Cardiac fibroblast (primary cell): ENCODE results near the gene CNBD2.
"Not testable (repeated sequence)": the region's sequence is repeated elsewhere in the genome, so short reads cannot be mapped to it uniquely, and the experiment has no call there.

Experiments
- DNase-seq, 2 donors: peaks; one replicate each; pipeline versions ENCODE4 v3.0.0 to v3.0.0-alpha.2; 2010; ENCODE audit warnings: low read depth in 2 of 2
- H3K4me3 ChIP-seq, 2 donors: replicated peaks in 1 of 2; 1 replicate in 1 of 2; 2 replicates in 1 of 2; pipeline ENCODE4 v1.5.1; 2011; ENCODE audit warnings: low read depth in 2 of 2, low read length in 2 of 2, mild to moderate bottlenecking in 2 of 2, moderate library complexity in 1 of 2
- TF ChIP-seq, protein P1 (sequence below): IDR thresholded peaks from one replicate; pipeline ENCODE4 v1.5.1; 2011; ENCODE audit warnings: low read depth, mild to moderate bottlenecking, low read length, inconsistent platforms

The CNBD2 gene

DNA sequence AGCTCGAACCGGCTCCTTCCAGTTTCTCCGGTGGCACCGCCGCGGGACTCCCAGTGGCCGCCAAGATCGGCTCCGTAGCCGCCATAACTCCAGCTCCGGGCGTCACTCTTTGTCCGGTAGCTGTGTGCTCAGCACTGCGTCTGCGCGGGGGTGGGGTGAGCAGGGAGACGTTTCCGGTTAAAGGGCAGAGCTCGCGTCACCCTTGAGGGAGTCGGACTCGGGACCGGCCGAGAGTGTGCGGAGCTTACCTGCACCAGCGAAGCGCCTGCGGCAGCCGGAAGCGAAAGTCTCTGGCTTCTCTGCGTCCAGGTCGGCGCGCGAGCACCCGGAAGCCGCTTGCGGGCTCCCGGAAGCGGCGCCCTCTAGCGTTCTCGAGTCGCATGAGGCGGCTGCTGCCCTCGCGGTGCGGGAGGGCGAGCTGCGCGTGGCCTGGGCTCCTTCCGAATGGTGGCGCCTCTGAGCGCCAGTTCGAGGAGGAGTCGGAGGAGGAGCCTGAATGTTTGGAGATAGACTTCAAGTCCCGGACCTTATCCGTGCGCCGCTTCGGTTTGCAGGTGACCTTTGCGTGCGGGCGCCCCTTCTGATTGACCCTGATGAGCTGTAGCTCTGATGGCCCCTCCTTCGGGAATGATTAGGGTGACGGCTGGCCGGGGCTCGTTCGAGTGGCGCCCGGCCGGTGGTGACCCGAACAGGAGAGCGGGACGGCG is 14.0 kb upstream of the CNBD2 start, which contains the start of gene SCAND1:
Gene SCAND1, minus strand, starts transcription at position 303 of the 707 bp plus-strand sequence. Its CDS starts 218 bp downstream, at position 85.
- TF ChIP-seq, protein P1, sequence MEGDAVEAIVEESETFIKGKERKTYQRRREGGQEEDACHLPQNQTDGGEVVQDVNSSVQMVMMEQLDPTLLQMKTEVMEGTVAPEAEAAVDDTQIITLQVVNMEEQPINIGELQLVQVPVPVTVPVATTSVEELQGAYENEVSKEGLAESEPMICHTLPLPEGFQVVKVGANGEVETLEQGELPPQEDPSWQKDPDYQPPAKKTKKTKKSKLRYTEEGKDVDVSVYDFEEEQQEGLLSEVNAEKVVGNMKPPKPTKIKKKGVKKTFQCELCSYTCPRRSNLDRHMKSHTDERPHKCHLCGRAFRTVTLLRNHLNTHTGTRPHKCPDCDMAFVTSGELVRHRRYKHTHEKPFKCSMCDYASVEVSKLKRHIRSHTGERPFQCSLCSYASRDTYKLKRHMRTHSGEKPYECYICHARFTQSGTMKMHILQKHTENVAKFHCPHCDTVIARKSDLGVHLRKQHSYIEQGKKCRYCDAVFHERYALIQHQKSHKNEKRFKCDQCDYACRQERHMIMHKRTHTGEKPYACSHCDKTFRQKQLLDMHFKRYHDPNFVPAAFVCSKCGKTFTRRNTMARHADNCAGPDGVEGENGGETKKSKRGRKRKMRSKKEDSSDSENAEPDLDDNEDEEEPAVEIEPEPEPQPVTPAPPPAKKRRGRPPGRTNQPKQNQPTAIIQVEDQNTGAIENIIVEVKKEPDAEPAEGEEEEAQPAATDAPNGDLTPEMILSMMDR, result peak; percentile 76
- DNase-seq, result peak; percentile 97 to 98
- peak within 1 kb of the TSS; percentile 90 to 99 for H3K4me3 ChIP-seq

DNA sequence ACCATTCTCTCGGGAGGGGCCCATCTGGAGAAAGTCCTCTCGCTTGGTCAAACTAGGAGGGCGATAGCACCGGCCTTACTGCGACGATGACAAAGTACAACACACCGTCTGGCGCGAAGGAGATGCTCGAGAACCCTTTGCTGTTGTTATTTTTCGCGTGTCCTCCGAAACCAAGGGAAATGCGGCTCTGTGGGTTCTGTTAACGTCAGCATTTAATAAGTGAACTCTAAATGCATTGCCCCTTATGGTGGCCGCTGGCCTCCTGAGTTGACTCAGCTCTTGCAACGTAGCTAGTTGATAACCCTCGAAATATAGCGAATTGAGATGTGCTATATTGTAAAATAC is 13.5 kb upstream of the CNBD2 start:
- TF ChIP-seq, protein P1, result no peak
- H3K4me3 ChIP-seq, result peak overlapping the region; percentile 90 to 99
- DNase-seq, result peak; percentile 56 to 58

DNA sequence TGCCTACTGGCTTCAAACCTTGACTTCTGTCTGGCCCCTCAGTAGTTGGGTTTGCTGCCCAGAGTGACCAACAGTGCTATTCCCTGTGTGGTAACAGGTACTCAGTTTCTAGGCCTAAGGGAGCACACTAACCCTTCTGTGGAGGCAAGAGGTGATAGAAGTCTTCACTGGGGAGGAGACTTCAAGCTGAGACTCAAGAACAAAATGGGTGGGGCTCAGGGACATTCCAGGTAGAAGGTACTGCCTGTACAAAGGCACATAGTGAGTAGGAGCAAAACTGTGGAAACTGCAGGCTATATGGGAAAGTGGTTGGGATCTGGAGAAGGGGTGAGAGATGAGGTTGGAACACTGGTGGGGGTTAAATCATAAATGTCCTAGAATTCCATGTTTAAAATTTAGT is 11.8 kb upstream of the CNBD2 start:
- no peak for DNase-seq
- TF ChIP-seq, protein P1, result no peak
- no peak overlapping the region for H3K4me3 ChIP-seq

DNA sequence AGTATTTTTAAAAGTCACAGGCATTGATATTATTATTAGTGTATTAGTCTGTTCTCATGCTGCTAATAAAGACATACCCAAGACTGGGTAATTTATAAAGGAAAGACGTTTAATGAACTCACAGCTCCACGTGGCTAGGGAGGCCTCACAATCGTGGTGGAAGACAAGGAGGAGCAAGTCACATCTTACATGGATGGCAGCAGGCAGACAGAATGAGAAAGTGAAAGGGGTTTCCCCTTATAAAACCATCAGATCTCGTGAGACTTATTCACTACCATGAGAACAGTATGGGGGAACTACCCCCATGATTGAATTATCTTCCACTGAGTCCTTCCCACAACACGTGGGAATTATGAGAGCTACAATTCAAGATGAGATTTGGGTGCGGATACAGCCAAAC is 9.1 kb upstream of the CNBD2 start:
- H3K4me3 ChIP-seq, DNase-seq: not testable (repeated sequence)

DNA sequence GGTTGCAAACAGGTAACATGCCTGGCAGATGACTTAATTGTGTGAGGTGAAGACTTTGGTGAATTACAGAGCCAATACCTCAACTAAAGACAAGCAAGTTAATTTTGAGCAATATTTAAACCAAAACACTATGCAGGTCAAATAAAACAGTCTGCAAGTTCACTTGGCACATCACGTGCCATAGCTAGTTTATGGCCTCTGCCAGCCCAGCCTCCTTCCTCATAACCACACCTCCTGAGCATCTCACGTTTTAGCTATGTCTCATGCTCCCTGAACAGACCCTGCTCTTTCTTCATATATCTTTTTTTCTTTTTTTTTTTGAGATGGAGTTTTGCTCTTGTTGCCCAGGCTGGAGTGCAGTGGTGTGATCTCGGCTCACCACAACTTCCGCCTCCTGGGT is 4.5 kb upstream of the CNBD2 start:
- no peak for DNase-seq
- TF ChIP-seq, protein P1, result no peak
- H3K4me3 ChIP-seq, result no peak overlapping the region

DNA sequence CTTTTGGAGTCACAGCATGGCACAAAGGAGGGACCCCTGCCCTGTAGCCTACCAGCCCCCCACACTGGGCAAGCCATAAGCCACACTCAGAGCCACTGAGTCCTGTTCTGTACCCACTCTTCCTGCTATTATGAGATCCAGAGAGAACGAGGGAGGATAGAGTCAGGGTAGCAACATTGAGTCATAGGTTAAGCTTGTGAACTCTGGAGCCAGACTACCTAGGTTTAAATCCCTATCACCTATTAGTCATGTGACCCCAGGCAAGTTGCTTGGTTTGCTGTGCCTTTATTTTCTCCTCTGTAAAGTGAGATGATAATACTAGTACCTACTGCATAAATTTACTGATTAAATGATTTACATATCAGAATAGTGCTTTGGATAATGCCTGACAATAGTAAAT is 540 bp downstream of the CNBD2 start:
- no peak overlapping the region for H3K4me3 ChIP-seq
- no peak for DNase-seq
- TF ChIP-seq, protein P1, result no peak

DNA sequence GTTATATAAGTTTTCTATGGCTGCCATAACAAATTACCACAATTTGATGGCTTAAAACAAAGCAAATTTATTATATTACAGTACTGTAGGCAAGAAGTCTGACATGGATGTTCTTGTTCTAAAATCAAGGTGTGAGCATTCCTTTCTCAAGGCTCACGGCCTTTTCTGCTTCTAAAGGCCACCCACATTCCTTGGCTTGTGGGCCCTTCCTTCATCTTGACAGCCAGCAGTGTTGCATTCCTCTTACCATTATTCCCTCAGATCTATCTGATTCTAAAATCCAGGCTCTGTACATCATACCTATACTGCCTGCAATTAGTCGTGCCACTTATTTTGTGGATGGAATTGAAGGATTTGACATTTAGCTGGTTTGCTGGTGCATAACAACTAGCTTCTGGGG is 3.6 kb downstream of the CNBD2 start:
- TF ChIP-seq, protein P1, result no peak
- H3K4me3 ChIP-seq, result no peak overlapping the region
- no peak for DNase-seq
